DLD1 (cell line): ENCODE measurements around the gene CELA3A.
"Not testable (repeated sequence)": the region's sequence is repeated elsewhere in the genome, so short reads cannot be mapped to it uniquely, and the experiment has no call there.

ENCODE experiments used
- in situ Hi-C: cut with HindIII; loops from 2 replicates; pipeline ENCODE4 v1.10.0; 2017; ENCODE audit warnings: low sequenced_read_pairs

Gene CELA3A

DNA sequence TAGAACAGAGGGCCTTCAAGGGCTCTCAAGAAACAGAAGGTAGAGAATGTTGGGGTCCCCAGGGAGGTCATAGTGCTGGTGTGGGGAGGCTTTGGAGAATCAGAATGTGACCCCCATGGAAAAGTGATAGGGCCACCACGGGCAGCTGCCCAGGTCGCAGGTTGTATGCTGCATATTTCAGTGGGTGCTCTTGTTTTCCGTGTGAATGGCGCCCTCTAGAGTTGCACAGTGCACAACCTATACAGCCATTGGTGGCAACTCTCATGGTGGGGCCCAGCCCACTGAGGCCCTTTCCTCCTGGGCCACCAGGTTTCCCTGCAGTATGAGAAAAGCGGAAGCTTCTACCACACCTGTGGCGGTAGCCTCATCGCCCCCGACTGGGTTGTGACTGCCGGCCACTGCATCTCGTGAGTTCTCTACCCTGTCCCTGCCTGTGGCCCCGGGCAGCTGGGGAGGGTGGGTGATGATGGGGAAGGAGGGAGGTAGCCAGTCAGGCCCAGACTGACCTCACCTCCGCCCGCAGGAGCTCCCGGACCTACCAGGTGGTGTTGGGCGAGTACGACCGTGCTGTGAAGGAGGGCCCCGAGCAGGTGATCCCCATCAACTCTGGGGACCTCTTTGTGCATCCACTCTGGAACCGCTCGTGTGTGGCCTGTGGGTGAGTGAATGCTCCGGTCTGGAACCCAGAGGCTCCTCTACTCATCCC, 20.8 kb upstream of the CELA3A start:
- in situ Hi-C loops = not testable (repeated sequence)

GRCh38 chr1:21981253-21981652, 20.2 kb upstream of the CELA3A start:
- in situ Hi-C loops = not testable (repeated sequence)

DNA sequence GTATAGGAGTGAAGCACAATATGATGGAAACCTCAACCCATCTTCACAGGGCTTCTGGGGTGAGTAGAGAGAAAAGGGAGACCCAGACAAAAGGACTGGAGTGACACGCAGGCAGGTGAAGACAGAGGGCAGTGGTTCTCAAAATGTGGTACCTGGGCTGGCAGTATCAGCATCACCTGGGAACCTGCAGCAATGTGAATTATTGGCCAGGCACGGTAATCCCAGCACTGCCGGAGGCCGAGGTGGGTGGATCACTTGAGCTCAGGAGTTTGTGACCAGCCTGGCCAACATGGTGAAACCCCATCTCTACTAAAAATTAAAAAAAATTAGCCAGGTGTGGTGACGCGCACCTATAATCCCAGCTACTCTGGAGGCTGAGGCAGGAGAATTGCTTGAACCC, 19.3 kb upstream of the CELA3A start:
- in situ Hi-C loops = not testable (repeated sequence)

DNA sequence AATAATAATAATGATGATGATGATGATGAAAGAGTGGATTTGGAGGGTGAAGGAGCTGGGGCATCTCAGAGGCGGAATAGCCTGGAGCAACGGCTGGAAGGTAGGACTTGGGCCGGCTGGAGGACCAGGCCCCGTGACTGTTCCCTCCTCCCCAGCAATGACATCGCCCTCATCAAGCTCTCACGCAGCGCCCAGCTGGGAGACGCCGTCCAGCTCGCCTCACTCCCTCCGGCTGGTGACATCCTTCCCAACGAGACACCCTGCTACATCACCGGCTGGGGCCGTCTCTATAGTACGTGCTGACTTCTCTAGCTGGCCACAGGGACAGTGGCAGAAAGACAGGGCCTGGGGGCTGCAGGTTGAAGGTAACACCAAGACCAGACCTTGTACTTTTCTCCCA, 17.9 kb upstream of the CELA3A start:
- in situ Hi-C loops = not testable (repeated sequence)

DNA sequence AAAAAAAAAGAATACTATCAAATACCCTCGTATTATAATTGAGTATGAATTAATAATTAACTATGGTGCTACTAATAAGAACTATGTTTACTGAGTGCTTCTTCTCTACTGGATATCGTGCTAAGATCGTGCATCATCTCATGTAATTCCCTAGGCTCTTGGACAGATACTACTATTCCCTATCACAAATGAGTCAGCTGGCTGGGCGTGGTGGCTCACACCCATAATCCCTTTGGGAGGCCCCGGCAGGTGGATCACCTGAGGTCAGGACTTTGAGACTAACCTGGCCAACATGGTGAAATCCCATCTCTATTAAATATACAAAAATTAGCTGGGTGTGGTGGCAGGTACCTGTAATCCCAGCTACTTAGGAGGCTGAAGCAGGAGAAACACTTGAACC, 15.6 kb upstream of the CELA3A start:
- in situ Hi-C loops = not testable (repeated sequence)

- in situ Hi-C loops = not testable (repeated sequence)
Observed at GRCh38 chr1:21986386-21986785, 15.1 kb upstream of the CELA3A start.

- in situ Hi-C loops = not testable (repeated sequence)
Observed at GRCh38 chr1:21989672-21990393, 11.6 kb upstream of the CELA3A start.

DNA sequence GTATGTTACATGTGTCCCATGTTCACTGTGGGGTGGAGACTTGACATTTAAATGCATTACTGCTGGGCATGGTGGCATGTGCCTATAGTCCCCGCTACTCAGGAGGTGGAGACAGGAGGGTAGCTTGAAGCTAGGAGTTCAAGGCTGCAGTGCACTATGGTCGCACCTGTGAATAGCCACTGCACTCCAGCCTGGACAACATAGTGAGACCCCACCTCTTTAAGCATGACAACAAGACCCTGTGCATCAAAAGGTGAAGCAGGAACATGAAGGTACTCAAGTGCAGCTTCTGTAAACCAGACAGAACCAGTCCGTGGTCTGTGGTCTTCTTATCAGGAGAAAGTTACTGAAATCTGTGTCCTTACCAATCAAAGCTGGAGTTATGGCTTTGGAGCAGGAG, 9.3 kb upstream of the CELA3A start:
- in situ Hi-C loops = not testable (repeated sequence)

DNA sequence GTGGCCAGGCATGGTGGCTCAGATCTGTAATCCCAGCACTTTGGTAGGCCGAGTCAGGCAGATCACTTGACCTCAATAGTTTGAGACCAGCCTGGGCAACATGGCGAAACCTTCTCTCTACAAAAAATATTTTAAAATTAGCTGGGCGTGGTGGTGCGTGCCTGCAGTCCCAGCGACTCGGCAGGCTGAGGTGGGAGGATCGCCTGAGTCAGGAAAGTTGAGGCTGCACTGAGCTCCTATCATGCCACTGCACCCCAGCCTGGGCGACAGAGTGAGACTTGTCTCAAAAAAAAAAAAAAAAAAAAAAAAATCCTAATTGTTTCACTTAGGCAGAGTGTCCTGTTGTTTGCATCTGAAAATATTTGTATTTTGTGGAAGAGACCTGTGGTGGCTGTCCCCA, 6.7 kb upstream of the CELA3A start:
- in situ Hi-C loops = not testable (repeated sequence)

DNA sequence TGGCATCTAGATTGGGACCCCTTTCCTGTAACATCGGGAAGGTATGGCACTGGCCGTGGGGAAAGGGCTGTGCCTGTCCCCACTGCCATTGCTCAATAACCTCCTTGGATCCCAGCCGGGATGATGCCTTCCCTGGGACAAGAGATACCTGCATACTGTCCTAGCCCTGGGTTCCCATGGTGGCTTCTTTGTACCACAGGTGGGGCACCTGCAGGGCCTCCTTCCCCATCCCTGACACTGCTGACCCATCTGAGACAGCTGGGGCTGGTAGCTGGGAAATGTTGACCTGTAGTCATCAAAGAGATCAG, 4.8 kb upstream of the CELA3A start:
- in situ Hi-C loops = not testable (repeated sequence)

- in situ Hi-C loops = not testable (repeated sequence)
Observed at GRCh38 chr1:21997891-21998623, 3.4 kb upstream of the CELA3A start.

- in situ Hi-C loops = not testable (repeated sequence)
Observed at GRCh38 chr1:21998624-21999294, 2.7 kb upstream of the CELA3A start.

DNA sequence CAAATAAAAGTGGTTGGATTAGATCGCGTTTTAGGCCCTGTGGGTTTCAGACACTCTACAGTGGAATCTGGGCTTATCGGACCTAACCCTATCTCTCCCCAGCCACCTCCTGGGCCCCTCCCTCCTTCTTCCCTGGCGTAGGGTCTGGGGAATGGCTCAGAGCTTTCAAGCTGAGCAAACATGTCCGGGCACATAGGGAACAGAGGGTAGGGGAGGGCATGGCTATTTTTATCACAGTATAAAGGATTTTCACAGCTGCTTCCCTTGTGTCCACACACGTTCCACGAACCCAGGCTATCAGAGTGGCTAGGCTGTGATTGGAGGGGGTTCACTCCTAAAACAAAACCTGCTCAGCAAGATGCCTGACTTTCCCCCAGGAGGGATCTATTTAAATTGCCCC, 1.8 kb upstream of the CELA3A start:
- in situ Hi-C loops = not testable (repeated sequence)

DNA sequence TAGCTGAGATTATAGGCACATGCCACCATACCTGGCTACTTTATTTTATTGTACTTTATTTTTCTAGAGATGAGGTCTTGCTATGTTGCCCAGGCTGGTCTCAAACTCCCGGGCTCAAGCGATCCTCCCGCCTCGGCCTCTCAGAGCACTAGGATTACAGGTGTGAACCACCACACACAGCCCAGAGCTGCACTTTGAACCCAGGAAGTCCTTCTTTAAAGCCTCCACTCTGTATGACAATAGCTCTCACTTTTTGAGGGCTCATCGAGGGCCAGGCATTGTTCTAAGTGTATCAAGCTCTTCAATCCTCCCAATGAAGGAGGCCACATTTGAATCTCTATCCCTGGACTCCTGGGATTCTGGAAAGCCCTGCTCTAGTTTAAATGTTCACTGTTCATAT, 1.0 kb downstream of the CELA3A start:
- in situ Hi-C loops = not testable (repeated sequence)

DNA sequence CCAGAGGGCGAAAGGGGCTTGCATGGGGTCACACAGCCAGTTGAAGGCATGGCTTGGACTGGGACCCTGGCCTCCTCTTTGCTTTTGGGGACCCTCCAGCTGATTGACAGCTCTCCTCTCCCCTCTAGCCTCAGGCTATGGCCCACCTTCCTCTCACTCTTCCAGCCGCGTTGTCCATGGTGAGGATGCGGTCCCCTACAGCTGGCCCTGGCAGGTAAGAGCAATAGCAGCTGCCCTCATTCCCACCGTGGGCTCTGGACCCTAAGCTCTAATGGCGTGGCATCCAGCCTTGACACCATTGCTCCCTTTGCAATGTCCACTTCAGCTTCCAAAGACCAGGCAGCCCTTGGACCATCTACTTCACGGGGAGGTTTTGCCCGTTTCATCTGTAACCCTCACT, 1.4 kb downstream of the CELA3A start:
- in situ Hi-C loops = not testable (repeated sequence)

DNA sequence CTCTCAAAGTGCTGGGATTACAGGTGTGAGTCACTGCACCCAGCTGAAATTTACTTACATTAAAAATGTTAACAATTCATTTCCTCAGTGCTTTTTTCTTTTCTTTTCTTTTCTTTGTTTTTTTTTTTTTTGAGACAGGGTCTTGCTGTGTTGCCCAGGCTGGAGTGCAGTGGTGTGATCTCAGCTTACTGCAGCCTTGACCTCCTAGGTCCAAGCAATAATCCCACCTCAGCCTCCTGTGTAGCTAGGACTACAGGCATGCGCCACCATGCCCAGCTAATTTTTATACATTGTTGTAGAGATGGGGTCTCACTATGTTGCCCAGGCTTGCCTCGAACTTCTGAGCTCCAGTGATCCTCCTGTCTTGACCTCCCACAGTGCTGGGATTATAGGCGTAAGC, 2.5 kb downstream of the CELA3A start:
- in situ Hi-C loops = not testable (repeated sequence)

DNA sequence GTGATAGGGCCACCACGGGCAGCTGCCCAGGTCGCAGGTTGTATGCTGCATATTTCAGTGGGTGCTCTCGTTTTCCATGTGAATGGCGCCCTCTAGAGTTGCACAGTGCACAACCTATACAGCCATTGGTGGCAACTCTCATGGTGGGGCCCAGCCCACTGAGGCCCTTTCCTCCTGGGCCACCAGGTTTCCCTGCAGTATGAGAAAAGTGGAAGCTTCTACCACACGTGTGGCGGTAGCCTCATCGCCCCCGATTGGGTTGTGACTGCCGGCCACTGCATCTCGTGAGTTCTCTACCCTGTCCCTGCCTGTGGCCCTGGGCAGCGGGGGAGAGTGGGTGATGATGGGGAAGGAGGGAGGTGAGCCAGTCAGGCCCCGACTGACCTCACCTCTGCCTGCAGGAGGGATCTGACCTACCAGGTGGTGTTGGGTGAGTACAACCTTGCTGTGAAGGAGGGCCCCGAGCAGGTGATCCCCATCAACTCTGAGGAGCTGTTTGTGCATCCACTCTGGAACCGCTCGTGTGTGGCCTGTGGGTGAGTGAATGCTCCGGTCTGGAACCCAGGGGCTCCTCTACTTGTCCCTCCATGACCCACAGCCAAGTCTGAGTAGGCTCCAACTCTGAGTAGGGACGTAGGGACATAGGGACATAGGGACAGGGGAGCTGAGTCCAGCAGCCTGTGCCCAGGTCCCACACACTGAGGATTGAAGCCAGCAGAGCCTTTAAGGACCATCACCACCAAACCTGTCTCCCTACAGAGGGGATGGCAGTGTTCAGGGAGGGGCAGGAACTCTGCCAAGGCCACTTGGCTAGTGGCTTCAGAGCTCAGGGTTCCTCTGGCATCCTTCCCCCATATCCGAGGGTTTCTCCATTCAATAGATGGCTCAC, 4.0 kb downstream of the CELA3A start:
- in situ Hi-C loops = not testable (repeated sequence)

DNA sequence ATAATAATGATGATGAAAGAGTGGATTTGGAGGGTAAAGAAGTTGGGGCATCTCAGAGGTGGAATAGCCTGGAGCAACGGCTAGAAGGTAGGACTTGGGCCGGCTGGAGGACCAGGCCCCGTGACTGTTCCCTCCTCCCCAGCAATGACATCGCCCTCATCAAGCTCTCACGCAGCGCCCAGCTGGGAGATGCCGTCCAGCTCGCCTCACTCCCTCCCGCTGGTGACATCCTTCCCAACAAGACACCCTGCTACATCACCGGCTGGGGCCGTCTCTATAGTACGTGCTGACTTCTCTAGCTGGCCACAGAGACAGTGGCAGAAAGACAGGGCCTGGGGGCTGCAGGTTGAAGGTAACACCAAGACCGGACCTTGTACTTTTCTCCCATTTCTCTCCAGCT, 5.3 kb downstream of the CELA3A start:
- in situ Hi-C loops = not testable (repeated sequence)

DNA sequence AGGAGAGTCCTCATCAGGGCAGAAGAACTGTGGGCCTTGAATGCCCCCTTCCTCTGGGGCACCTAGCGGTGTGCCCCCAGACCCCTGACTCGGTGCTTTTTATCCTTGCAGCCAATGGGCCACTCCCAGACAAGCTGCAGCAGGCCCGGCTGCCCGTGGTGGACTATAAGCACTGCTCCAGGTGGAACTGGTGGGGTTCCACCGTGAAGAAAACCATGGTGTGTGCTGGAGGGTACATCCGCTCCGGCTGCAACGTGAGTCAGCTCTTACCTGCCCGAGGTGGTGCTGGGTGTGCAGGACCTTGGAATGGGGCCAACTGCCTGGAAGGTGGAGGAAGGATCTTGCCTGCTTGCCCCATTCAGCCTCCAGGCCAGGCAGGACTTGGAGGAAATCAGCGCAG, 5.8 kb downstream of the CELA3A start:
- in situ Hi-C loops = not testable (repeated sequence)

DNA sequence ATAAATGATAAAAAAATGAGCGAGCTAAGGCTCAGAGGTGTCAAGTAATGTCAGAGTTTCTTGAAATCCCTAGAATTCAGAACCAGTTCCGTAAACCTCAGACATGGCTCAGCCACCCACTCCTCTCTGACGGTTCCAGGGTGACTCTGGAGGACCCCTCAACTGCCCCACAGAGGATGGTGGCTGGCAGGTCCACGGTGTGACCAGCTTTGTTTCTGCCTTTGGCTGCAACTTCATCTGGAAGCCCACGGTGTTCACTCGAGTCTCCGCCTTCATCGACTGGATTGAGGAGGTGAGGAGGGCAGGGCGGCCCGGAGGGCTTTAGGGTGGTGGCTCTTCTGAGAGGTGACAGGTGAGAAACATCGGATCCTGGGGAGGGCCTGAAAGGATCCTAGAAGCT, 8.1 kb downstream of the CELA3A start:
- in situ Hi-C loops = not testable (repeated sequence)
